SHP77 (cell line): Measurements from ENCODE around the gene UBE2J1.

ENCODE experiments used
- DNase-seq, 2 experiments: peaks; one replicate each; lab custom pipeline; 2025; lab: John Stamatoyannopoulos, UW

Gene UBE2J1

DNA sequence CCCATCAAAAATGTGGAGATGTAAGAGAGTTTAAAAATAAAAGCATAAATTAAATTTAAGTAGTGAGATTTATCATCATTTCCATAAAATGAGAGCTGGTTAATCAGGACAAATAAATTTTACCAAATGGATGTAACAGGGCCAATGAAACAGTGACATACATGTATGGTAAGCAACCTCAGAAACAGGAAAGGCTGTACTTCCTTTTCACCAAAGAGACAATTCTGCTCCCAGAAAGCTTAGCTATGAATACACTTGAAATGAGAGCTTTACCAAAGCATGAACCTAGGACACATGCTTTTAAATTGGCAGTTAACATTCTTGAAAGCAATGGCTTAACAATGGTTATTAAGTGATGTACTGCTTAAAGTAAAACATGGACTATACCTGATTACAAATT lies 12.1 kb upstream of the UBE2J1 start:
- DNase-seq: no peak

DNA sequence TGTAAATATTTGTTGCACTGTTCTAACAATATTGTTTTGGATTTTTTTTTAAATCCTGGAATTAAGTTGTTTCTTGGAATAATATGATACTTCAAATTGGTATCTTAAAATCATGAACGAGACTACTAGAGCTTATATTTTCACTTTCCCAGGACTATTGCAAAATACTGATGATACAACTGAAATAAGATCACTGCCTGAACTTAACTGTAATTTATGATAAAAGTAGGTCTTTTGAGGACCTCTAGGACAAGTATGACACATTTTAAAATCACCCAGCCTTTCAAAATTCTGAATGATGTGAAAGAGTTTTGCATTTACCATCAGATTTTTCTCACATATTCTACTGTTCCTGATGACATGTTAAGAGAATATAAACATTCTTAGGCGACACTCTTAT lies 8.6 kb upstream of the UBE2J1 start:
- DNase-seq: no peak

DNA sequence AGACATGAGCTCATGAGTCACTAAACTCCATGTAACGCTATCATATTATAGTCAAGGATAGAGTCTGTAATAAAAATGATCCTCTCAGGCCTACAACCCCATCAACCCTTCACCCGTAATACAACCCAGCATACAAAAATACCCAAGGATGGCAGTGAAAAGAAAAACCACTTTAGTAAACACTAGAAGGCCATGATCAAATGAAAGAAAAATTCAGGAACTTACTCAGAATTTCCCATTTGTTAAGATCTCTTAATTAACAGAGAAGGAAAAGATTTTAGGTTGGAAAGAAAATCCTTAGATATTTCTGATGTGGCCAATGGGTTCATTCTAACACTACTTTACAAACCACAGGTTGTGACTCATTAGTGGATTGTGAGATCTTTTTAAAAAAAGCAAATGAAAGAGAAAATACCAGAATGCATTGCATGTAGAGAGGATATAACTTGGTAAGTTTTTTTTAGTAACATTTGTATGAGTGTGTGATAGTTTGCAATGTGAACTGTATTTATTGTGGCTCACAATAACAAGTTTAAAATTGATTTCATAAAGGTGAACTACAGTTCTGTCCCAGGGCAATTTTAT lies 8.0 kb upstream of the UBE2J1 start:
- no peak for DNase-seq

DNA sequence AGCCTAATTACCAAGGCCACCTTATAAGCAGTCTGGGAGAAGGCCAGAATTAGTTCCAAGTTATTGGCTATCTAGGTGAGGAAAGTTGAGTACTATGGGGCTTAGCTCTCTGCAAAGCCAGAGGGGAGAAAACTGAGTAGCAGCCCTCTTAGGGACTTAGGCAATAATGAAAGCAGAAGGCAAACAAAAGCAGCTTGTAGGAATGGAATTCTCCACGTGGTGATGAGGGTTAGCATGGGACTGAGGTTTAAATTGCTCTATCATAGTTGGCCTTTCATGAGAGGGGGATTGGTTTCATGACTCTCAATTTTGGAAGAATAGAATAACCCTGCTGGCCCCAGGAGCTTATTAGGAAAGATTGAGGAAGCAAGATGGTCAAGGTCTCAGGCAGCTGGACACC lies 7.0 kb upstream of the UBE2J1 start:
- DNase-seq: no peak

DNA sequence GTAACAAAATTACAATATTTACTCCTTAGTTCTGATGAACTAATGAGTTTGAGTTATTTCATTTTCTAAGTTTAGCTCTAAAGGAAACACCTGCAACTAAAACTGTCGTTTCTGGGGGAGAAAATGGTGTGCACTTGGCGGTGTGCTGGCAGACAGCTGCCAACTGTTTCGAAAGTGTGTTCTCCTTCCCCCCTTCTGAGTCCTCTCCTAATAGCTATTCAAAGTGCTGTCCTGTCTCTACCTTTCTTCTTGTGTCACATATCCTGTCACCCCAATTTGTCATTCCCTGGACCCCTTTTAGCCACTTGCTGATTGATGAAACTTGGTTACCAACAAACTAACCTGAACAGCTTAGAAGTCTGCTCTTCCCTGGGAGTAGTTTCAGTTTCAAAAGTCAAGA lies 4.9 kb upstream of the UBE2J1 start:
- no peak for DNase-seq

DNA sequence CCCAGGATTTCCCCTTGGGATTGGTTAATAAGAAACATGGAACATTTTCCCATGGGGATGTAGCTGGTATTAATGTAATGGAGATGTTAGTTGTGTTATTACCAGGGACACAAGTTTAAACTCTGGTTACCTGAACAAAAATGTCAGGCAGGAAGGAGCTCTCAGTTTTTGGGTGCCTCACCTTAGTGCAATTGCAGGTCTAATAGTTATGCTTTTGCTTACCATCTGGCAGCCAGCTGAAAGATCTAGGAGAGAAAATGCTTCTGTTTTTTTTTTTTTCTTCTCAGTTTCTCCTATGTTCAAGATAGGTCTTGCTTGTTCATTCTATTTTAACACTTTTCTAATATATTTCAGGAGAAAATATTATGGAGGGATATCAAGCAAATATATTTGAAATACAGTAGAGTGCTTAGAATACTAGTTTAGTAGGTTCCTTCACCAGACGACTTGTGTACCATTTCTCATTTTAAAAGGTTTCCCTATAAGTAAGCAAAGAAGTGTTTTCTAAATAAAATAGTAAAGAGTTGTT lies 4.2 kb upstream of the UBE2J1 start:
- no peak for DNase-seq

DNA sequence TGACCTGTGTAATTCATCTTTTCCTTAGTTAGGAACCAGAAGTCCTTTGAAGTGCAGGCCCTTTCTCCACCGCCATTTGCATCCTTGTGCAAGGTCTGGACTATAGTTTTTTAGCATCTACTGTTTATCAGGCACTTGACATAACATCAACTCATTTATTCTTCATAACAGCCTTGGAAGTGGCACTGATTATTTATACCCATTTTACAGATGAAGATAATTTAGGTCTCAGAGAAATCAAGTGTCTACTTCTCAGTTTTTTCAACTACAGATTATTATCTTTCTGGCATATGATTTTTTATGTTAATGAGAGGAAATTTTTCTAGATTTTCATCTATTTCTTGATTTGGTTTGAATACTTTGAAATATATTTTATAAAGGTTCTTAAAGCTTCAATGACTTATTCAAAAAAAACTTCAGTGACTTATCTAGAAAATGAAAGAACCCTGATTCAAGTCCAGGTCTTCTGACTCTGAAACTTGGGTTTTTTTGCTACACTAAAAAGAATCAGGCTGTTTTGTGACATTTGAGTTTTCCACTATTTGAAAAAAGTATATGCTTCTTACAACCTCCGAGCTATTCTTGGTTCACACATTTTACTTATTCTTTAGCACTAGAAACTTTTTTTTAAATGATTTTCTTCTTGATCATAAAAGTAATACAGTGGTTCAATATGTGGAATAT lies 3.1 kb upstream of the UBE2J1 start:
- no peak for DNase-seq

DNA sequence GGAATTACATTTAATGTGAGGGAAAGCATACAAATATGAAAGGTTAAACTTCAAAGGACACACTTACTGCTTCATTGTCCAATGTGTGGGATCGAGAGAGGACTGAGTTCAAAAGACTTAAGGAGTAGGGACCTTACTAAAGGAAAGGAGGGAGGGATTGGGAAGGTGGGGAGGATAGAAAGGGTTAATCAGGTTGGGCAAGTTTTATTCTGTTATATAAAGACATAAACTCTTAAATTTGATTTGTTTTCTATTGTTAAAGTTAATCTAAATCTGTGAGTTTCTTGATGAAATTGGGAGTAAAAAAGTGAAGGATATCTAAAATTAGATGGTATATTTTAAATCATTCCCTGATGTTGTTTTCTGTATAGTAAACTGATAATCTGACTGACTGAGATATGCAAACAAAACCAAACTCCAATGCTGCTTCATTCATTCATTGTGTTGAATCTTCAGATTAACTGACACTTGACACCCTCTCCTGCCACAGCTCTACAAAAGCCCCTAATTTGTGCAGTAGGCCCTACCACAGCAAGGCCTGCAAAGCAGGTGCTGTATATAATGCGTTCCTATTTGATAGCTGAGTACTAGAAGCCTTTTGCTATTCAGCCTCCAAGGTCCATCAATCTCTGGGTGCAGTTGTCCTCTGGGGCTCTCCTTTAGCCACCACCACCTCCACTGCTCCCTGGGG lies 1.3 kb upstream of the UBE2J1 start:
- peak; percentile 60 to 62 for DNase-seq

DNA sequence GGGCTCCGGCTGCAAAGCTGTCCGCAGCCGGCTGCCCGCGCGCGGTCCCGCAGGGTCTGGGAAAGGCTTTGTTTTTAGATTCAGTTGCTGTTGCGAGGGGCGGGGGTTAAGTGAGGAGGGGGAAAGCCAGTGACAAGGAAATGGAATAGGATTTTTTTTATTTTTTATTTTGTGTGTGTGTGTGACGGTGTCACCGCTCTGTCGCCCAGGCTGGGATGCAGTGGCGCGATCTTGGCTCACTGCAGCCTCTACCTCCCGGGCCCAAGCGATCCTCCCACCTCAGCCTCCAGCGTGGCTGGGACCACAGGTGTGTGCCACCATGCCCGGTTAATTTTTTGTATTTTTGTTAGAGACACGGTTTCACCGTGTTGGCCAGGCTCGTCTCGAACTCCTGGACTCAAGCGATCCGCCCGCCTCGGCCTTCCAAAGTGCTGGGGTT lies 615 bp upstream of the UBE2J1 start:
- peak in 1 of 2 experiments; percentile 56 for DNase-seq

DNA sequence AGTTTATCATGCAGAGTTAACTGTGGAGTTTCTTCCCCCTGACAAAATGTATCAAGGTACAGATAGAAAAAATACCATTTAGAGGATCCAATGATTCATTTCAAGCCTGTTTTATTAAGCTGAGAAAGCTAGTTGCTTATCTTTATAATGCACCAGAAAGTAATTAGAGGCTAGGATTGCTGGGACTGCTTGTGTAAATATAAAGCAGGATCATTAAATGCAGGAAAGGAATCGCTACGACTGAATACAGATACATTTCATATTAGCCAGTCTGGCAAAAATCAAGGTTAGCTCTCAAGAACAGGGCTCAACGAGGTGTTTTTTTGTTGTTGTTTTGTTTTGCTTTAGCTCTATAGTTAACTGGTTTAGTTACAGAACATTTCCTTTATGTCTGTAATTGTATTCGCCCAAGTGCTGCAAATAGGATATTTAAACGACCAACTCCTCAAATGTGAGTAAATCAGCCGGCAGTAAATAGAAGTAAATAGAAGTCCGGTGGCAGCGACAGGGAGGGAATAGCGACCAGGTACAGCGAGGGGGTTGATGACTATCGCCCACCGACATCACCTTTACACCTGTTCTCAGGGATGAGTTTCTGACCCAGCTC lies 748 bp downstream of the UBE2J1 start:
- DNase-seq: no peak

DNA sequence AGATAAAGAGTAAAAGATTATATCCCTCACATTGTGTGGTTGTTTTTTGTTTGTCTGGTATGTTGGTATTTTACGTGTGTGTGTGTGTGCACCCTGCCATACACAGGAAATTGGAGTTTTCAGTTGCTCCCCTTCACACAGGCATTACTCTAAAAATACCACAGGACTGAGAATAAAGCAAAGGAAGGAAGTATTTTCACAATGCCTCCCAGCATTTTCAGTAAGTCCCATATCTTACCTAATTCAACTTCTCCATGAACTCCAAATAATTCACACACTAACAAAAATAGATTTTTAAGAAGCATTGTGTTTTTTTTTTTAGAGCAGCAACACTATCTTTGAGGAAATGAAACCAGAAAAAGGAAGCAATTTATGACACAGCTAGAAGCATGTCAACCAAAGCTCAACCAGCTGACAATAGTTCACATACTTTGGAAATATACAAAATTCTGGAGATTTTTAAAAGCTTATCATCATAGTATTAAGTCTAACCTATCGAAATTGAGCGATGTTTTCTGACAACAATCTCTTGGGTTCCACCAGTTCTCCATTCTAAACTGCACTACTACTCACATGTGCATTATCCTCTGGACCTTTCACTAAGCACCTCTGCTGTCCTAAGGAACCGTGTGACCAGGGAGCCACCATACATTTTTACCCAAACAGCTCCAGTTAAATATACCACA lies 2.1 kb downstream of the UBE2J1 start:
- DNase-seq: no peak

DNA sequence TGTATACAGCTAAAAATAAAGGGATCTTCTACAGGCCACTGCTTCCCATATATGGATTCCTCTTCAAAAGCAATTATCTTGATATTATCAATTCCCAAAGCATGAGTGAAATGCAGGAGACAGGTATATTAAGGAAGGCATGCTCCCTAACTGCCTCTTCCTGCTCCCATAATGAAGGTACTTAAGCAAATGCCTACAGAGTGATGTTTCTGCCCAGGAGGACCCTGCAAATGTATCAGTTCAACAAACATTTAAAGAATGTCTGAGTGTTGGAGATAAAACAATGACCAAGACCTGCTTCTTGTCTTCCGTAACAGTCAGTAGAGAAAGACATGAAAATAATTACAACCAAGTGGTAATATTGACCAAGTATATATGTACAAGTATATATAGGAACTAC lies 4.2 kb downstream of the UBE2J1 start:
- DNase-seq: no peak

DNA sequence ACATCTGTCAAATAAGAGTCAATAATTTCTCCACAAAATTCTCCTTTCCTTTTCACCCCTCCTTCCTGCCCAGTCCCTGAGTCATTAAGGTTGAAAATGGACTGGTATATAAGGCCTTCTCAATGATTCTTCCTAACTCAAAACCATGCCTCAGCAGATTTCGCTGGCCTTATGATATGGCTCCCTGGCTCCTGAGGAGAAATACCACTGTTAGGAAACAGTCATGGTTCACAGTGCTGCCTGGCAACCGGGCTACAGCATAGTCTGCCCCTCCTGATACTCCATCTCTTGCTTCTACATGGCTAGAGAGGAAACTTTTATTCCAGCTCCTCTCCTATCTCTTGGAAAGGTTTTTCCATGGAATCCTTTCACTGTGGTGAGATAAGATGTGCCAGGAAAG lies 4.7 kb downstream of the UBE2J1 start:
- no peak for DNase-seq

DNA sequence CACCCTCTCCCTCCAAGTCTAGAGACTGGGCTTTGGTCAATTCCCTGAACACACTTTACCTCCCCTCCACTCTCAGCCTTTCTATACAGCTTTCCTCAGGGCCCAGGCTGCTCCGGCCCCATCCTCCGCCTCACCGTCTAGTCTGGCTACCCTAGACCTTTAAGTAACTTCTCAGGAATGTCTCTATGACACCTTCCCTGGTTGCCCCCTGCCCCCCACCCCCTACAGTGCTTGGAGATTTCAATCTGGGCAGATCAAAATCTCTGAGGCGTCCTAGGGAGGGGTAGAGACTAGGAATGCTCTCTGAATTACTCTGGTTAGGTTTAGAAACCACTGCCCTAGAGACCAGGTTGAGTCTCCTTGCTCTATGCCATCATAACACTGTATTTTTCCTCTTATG lies 6.1 kb downstream of the UBE2J1 start:
- DNase-seq: no peak

DNA sequence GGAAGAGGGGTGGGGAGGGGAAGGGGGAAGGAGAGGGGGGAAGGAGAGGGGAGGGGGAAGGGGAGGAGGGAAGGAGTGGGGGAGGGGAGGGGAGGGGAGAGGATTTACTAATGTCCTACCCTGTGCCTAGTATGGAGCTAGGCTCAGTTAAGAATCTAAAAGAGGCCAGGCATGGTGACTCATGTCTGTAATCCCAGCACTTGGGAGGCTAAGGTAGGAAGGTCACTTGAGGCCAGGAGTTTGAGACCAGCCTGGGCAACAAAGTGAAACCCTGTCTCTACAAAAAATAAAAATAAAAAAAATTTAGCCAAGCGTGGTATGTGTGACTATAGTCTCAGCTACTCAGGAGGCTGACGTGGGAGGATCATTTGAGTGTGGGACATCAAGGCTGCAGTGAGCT lies 13.0 kb downstream of the UBE2J1 start:
- DNase-seq: no peak

DNA sequence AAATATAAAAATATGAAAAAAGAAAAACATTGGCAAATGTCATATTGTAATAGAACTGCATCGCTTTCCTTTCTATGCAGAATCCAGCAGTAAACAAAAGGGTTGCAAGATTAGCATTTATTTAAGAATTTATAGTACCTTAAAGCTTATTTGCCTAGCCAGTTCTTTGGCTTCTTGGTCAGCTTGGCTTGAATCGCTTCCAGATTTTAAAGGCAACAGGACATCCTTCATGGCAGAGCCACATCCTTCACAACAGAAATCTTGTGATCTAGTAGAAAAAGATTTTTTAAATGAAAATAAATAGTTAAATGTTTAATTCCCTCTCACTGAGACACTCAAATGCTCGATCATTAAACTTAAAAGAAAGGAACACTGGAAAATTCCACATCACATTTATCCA lies 17.4 kb downstream of the UBE2J1 start:
- DNase-seq: no peak

DNA sequence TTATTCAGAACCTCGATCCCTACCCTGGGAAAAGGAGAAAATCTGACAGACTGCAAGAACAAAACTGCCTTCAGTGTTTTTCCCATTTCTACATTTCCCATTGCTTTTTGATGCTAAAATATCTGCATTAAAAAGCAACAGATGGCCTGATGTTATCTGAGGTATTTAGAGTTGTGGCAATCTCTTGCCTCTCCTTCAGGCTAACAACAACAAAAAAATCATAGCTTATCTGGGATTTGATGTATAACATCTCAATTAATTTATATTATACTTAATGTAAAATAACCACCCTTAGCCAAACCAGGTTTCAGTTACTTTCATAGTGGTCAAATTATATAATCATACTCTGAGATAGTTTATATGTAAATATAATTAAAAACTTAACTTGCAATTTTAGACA lies 21.6 kb downstream of the UBE2J1 start:
- no peak for DNase-seq

DNA sequence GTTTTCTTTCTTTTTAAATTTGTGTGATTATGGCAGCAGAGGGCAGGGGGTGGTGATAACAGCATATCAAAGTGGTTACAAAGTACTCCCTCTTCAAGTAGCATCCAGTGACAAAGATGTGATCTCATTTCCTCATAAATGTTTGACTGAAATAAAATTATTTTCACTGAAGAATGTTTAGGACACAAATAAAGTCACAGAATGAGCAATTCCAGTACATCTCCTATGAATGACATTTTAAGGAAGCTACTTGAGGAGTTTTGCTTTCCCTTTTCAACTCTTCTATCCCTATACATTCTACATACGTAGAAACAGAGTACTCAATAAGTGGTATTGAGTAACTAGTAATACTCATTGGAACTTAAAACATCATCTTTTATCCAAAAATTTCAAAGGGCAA lies 23.5 kb downstream of the UBE2J1 start:
- no peak for DNase-seq

DNA sequence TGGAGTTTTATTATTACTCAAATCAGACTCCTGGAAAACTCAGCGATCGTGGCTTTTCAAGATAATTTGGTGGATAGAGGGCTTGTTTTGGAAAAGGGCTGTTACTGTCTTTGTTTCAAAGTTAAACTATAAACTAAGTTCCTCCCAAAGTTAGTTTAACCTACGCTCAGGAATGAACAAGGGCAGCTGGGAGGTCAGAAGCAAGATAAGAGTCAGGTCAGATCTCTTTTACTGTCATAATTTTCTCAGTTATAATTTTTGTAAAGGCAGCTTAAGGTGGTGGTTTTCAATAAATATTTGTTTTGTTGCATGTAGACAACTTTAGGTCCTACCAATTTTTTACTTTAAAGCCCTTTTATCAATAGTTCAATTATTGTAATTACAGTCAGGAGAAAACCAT lies 28.2 kb downstream of the UBE2J1 start:
- DNase-seq: no peak

DNA sequence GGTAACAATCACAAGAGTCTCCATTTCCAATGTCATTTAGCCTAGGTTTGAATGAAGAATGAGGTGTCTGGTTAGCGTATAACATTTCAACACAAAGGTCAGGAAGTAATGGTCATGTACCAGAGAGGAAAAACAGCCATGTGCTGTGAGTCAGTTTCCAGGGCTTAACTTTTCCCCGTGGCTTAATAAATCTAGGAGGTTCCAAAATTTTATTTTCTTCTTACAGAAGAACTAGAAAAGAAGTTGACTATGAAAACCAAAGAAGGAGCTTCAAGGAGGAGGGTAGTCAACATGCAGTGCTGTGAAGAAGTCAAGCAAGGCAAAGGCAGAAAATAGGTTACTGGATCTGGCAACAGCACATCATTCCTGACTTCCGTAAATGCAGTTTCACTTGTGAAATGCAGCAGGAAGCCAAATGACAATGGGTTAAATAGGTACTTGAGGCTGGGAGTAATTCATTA lies 29.0 kb downstream of the UBE2J1 start:
- DNase-seq: no peak

DNA sequence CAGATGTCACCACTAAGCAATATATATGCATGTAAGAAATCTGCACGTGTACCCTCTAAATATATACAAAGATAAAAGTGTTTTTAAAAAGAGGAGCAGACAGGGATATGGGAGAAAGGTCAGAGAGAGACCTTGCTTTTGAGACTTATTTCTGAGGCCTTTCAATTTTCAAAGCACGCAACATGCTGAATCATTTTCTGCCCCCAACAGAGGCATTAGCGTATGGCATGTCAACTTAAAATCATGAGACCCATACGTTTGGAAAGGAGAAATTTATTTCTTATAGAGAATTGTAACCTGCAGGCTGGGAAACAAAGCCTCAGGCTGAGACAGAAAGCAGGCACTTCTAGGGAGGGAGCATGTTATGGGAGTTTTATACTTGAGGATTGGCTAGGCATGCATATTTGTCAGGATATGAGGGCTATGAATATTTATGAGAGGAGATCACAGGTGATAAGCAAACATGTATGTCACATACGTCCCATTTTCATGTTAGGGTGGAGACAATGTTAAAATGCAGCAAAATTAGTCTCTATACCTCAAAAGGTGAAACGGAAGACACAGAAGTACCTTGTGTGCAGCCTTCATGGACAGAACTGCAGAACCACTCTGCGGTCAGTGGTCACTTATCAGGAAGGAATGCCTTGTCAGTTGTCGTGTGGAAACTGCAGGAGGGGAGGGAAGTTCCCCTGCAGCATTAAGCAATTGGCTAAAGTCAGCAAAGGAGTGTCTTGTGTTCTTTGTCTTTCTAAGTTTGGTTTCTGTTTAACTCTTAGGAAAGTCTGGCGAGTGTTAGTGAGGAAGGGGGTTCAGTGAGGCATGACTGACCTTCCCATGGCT lies 31.2 kb downstream of the UBE2J1 start:
- DNase-seq: no peak
